Subcutaneous adipose tissue (tissue), 4 donors: ENCODE results near the gene MPHOSPH8. TPM values are rescaled to one million over a fixed set of nuclear protein-coding genes. Genes with fewer than 3 reads are reported as not detected.

Source experiments
- CTCF ChIP-seq: fragments of 450-650 bp; IDR thresholded peaks from one replicate; pipeline ENCODE4 v1.5.1; 2016; ENCODE audit warnings: low read depth, mild to moderate bottlenecking, control low read depth, antibody characterized with exemption, moderate library complexity
- total RNA-seq, 4 donors: library from RNA; depleted of rRNA; stranded (reverse); fragments of >200 nt; gene quantifications; one replicate each; pipeline ENCODE4 v1.1.0, GENCODE V29; 2016

Gene MPHOSPH8, protein sequence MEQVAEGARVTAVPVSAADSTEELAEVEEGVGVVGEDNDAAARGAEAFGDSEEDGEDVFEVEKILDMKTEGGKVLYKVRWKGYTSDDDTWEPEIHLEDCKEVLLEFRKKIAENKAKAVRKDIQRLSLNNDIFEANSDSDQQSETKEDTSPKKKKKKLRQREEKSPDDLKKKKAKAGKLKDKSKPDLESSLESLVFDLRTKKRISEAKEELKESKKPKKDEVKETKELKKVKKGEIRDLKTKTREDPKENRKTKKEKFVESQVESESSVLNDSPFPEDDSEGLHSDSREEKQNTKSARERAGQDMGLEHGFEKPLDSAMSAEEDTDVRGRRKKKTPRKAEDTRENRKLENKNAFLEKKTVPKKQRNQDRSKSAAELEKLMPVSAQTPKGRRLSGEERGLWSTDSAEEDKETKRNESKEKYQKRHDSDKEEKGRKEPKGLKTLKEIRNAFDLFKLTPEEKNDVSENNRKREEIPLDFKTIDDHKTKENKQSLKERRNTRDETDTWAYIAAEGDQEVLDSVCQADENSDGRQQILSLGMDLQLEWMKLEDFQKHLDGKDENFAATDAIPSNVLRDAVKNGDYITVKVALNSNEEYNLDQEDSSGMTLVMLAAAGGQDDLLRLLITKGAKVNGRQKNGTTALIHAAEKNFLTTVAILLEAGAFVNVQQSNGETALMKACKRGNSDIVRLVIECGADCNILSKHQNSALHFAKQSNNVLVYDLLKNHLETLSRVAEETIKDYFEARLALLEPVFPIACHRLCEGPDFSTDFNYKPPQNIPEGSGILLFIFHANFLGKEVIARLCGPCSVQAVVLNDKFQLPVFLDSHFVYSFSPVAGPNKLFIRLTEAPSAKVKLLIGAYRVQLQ
- 10 to 100 TPM; 25.8 to 51.4 (median 46.6) TPM for total RNA-seq

DNA sequence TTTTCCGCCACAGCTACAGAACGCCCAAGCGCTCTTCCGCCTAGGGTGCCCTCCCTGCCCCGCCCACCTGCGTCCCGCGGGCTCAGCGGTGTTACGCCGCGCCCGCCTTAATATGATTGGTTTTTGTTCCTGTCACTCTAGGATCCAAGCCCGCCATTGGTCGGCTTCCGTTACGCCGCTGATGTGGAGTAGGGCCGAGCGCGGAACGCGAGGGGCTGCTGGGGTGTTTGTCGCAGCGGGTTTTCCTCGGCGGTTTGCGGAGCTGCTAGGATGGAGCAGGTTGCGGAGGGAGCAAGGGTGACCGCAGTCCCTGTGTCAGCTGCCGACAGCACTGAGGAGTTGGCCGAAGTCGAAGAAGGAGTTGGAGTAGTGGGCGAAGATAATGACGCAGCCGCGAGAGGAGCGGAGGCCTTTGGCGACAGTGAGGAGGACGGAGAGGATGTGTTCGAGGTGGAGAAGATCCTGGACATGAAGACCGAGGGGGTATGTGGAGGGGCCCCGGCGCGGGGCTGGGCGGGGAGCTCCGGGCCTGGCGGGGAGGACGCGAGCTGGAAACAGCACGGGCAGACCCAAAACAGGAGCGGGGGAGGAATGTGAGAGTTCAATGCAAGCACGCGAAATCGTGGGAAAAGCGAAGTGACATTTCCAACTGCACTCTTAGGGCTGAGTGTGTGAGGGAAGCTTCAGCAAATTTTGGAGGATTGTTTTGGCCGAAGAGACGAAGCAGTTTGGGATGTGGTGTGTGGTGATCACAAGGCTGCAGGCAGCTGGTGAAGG is at the start of gene MPHOSPH8:
TSS of gene MPHOSPH8 (plus strand) at position 181 of the 777 bp plus-strand sequence. CDS start at position 271, 90 bp downstream.
- no peak for TF ChIP-seq CTCF

- TF ChIP-seq CTCF: no peak
These were observed 46.4 kb upstream of the MPHOSPH8 start for GRCh38 chr13:19586904-19587634.

DNA sequence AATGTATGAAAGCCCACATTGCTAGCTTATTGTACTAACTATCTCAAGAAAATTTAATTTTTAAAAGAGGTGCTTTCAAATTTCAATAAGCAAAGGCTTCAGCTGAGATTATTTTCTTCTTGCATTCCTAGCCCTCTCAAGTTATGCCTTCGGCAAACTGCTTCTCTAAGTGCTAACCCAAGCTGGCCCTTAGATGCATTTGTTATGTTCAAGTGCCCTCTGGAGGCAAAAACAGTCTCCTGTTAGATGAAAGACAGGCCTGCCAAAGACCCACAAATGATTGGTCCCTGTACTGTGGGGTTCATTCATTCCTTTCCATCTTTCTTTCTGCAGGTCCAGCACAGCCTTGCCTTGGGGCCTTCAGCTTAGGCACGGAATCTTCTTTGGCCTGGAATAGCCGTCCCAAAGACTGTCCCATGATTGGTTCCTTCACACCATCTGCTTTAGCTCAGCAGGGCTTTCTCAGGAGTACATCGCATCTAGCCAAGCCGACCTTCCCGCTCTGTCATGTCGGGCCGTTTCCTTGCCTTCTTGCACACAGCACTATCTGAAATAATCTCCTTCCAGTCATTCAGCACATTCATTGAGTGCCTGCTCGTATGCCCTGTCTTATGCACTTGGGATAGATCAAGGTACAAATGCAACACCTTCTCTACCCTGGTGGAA is 45.7 kb upstream of the MPHOSPH8 start:
- no peak for TF ChIP-seq CTCF

- TF ChIP-seq CTCF: no peak
These were observed 44.1 kb upstream of the MPHOSPH8 start for GRCh38 chr13:19589312-19589711.

DNA sequence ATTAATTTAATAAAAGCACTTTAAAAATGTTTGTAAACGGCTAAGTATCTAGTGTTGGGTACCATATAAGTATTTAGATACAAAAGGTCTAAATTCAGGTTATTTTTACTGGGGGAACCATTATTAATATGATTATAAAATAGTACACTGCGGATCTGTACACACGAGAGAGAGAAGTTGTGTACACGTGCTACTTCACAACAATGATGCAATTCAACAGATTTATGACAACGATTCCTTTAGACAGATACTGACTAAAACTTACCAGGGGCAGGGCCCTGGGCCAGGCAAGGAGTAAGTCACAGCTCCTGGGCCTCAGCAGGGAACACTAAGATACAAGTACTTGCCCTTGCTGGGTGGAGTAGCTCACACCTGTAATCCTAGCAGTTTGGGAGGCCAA is 43.0 kb upstream of the MPHOSPH8 start:
- TF ChIP-seq CTCF: no peak

- TF ChIP-seq CTCF: no peak
These were observed 41.6 kb upstream of the MPHOSPH8 start for GRCh38 chr13:19591864-19592263.
